GM12878 (cell line): ENCODE measurements around the gene LRRC45. TPM values are rescaled to one million over a fixed set of nuclear protein-coding genes. Genes with fewer than 3 reads are reported as not detected.

Experiments
- ATAC-seq: fragments of 200-7000 bp; cut with Tn5 transposase; 3 replicates; pipeline ENCODE4 v1.9.1; 2020; ENCODE audit warnings: mild to moderate bottlenecking, moderate library complexity
- BruUV-seq: library from RNA; stranded (reverse); fragments of 400-500 nt; replicated peaks from 2 replicates; lab custom pipeline; 2021; lab: Mats Ljungman, UMichigan
- CTCF ChIA-PET: fragments of 300-600 bp; sonication (Branson Sonifier 250); formaldehyde crosslinking; extraction: SDS; loops from one replicate; lab custom pipeline; 2021; ENCODE audit warnings: inconsistent platforms; lab: Yijun Ruan, JAX
- POLR2A ChIA-PET: fragments of 350-600 bp; formaldehyde crosslinking; extraction: SDS; loops from one replicate; lab custom pipeline; 2021; ENCODE audit warnings: inconsistent platforms; lab: Charles Lee
- RAD21 ChIA-PET: fragments of 300-600 bp; sonication (Branson Sonifier 250); formaldehyde crosslinking; loops from one replicate; lab custom pipeline; 2023; ENCODE audit warnings: antibody characterized with exemption; ENCODE audit not compliant: unreplicated experiment; lab: Charles Lee
- SMC1A ChIA-PET: fragments of 300-600 bp; sonication (Branson Sonifier 250); formaldehyde crosslinking; loops from one replicate; lab custom pipeline; 2023; ENCODE audit not compliant: unreplicated experiment, uncharacterized antibody; lab: Charles Lee
- DNase-seq: peaks from one replicate; pipeline ENCODE4 v3.0.0-alpha.2; 2011; ENCODE audit warnings: low read depth, low spot score
- FAIRE-seq: peaks from 3 replicates; lab custom pipeline; 2011; peaks lifted over from hg19 to GRCh38; lab: Jason Lieb, UNC
- H2AFZ ChIP-seq: 2 replicates; pipeline ENCODE4 v1.6.0; 2011; ENCODE audit warnings: low read depth, low read length, control low read depth; ENCODE audit not compliant: control insufficient read depth
- H3K27ac ChIP-seq: 2 replicates; pipeline ENCODE4 v1.5.1; 2011; ENCODE audit warnings: control low read depth; ENCODE audit not compliant: control insufficient read depth, insufficient read depth
- H3K27me3 ChIP-seq, 2 experiments: replicated peaks in 1 of 2; 2 replicates each; pipeline versions ENCODE4 v1.6.0 to v1.6.1; 2011; ENCODE audit warnings: low read length in 1 of 2; ENCODE audit not compliant: control insufficient read depth in 2 of 2, insufficient read depth in 2 of 2
- H3K36me3 ChIP-seq, 2 experiments: 2 replicates each; pipeline ENCODE4 v1.5.1; 2011; ENCODE audit warnings: low read length in 1 of 2; ENCODE audit not compliant: control insufficient read depth in 2 of 2, insufficient read depth in 2 of 2
- H3K4me1 ChIP-seq: 2 replicates; pipeline ENCODE4 v1.6.1; 2011; ENCODE audit warnings: mild to moderate bottlenecking, low read length, moderate library complexity, mixed read lengths; ENCODE audit not compliant: control insufficient read depth, insufficient read depth
- H3K4me2 ChIP-seq: 2 replicates; pipeline ENCODE4 v1.6.0; 2011; ENCODE audit warnings: control low read depth; ENCODE audit not compliant: control insufficient read depth, insufficient read depth
- H3K4me3 ChIP-seq: fragments of 200-600 bp; sonication (generic); 2 replicates; pipeline ENCODE4 v1.5.1; 2016
- H3K79me2 ChIP-seq: 2 replicates; pipeline ENCODE4 v1.6.0; 2011; ENCODE audit warnings: low read length; ENCODE audit not compliant: control insufficient read depth, insufficient read depth
- H3K9ac ChIP-seq: 2 replicates; pipeline ENCODE4 v1.8.0; 2011; ENCODE audit warnings: low read length, control low read depth, mixed read lengths; ENCODE audit not compliant: control insufficient read depth, insufficient read depth
- H3K9me3 ChIP-seq: replicated peaks from 3 replicates; pipeline ENCODE4 v1.5.1; 2011; ENCODE audit warnings: mild to moderate bottlenecking, low read length; ENCODE audit not compliant: control insufficient read depth, insufficient read depth
- H4K20me1 ChIP-seq: 2 replicates; pipeline ENCODE4 v1.6.0; 2011; ENCODE audit not compliant: control insufficient read depth, insufficient read depth
- BMI1 ChIP-seq: fragments of 450-650 bp; IDR thresholded peaks from 2 replicates; pipeline ENCODE4 v1.6.1; 2016; ENCODE audit warnings: mild to moderate bottlenecking, moderate library complexity, borderline replicate concordance
- HDGF ChIP-seq: fragments of 450-650 bp; IDR thresholded peaks from 2 replicates; pipeline ENCODE4 v1.6.1; 2016; ENCODE audit warnings: antibody characterized with exemption
- MTA3 ChIP-seq: IDR thresholded peaks from 2 replicates; pipeline ENCODE4 v1.6.1; 2012; ENCODE audit warnings: low read length, inconsistent platforms, borderline replicate concordance
- MYB ChIP-seq: fragments of 150-350 bp; IDR thresholded peaks from 2 replicates; pipeline ENCODE4 v1.6.1; 2014; ENCODE audit warnings: mild to moderate bottlenecking, low read depth, low read length, borderline replicate concordance
- POLR2A ChIP-seq: IDR thresholded peaks from 2 replicates; pipeline ENCODE4 v1.6.1; 2011; ENCODE audit warnings: low read depth, mild to moderate bottlenecking, low read length
- SUPT20H ChIP-seq: IDR thresholded peaks from 2 replicates; pipeline ENCODE4 v1.6.1; 2011; ENCODE audit warnings: low read depth, mild to moderate bottlenecking, low read length, moderate library complexity, borderline replicate concordance; ENCODE audit not compliant: control insufficient read depth
- WGBS: methylation state at CpG from one replicate; pipeline ENCODE4 v1.1.6; 2016; ENCODE audit warnings: low lambda C conversion rate; ENCODE audit not compliant: insufficient replicate concordance, insufficient coverage; ENCODE audit errors: missing lambda C conversion rate; 5-methylcytosine and 5-hydroxymethylcytosine counted together
- in situ Hi-C: fragments of 300-500 bp; cut with MboI; formaldehyde crosslinking; loops from 9 replicates; pipeline ENCODE4 v1.14.3; 2018; ENCODE audit warnings: mixed read lengths
- intact Hi-C: fragments of 100-400 bp; cut with micrococcal nuclease; formaldehyde crosslinking; loops from one replicate; pipeline ENCODE4 v1.14.2; 2022; ENCODE audit not compliant: unreplicated experiment
- polyA plus RNA-seq, 11 experiments: library from polyadenylated mRNA; depleted of rRNA in 4 of 11; unstranded in 6 of 11; stranded (reverse) in 5 of 11; fragments of >200 nt; fragmentation: Nextera tagmentation in 4 of 11; fragmentation: Illumina TruSeq in 1 of 11; extraction: Ambion mirVana in 4 of 11; extraction: Trizol in 1 of 11; gene quantifications; 1 replicate in 1 of 11; 2 replicates in 10 of 11; pipeline versions ENCODE4 v1.2.1 to v1.2.3, GENCODE V29; 2011 to 2016; ENCODE audit warnings: inconsistent platforms in 2 of 11, missing spikeins in 2 of 11, low read depth in 1 of 11
- total RNA-seq, 4 experiments: library from RNA; depleted of rRNA in 3 of 4; stranded (reverse); fragments of >200 nt in 3 of 4; fragmentation: Illumina TruSeq in 1 of 4; extraction: Trizol in 1 of 4; gene quantifications; 2 replicates each; pipeline versions ENCODE4 v1.2.1 to v1.2.3, GENCODE V29; 2013 to 2021

LRRC45 gene
- total and polyA plus RNA-seq, 10 of the 15 experiments (the other 5 are each of a cell fraction or from before 2014, with no cell fraction given) = 0.03 to 27.7 (median 10.4) TPM

GRCh38 chr17:82009413-82009812 is 13.7 kb upstream of the LRRC45 start:
- Histone ChIP-seq H3K4me2 (no peak overlapping the region), H3K27ac (no peak overlapping the region), H3K27me3 (no peaks in the 10 kb centered on the region), H3K4me1 (no peaks in the 10 kb centered on the region), H3K9me3 (no peaks in the 10 kb centered on the region), H3K36me3 (no peaks in the 10 kb centered on the region), H3K79me2 (no peaks in the 10 kb centered on the region), H4K20me1 (no peaks in the 10 kb centered on the region), H3K4me3 (no peak overlapping the region), H2AFZ (no peak overlapping the region), H3K9ac (no peak overlapping the region)
- ATAC-seq (no peak), DNase-seq (no peak), FAIRE-seq (no peak)
- 73% methylated on average over 13 of the region's 15 CpGs for WGBS
- POLR2A ChIA-PET = no interaction called here
- SMC1A ChIA-PET = no interaction called here
- CTCF ChIA-PET = interaction anchor here (0.8 kb wide), 1 partner anchor 11 kb away, joined by 4 read pairs; no protein-coding TSS in a partner anchor
- no TSS peak for BruUV-seq
- RAD21 ChIA-PET = no interaction called here
- TF ChIP-seq MTA3 = no peak
- no peak for TF ChIP-seq BMI1
- no peak for TF ChIP-seq HDGF
- TF ChIP-seq SUPT20H = no peak
- in situ Hi-C loops (no loop called here), intact Hi-C loops (no loop called here)

- ChIA-PET RAD21 (no interaction called here), CTCF (no interaction called here)
- no peak for FAIRE-seq
Measured at GRCh38 chr17:82010575-82011525, 12.3 kb upstream of the LRRC45 start.

More at GRCh38 chr17:82010575-82011525, 12.3 kb upstream of the LRRC45 start:
- ATAC-seq = no peak
- ChIA-PET SMC1A (no interaction called here), POLR2A (interaction anchor here (0.6 kb wide), 1 partner anchor 242 kb away, joined by 4 read pairs; no protein-coding TSS in a partner anchor)
- H3K4me3 ChIP-seq = no peak overlapping the region
- intact Hi-C loops (no loop called here), in situ Hi-C loops (no loop called here)
- H2AFZ ChIP-seq = no peak overlapping the region
- H4K20me1 ChIP-seq = no peaks in the 10 kb centered on the region
- H3K9me3 ChIP-seq = no peaks in the 10 kb centered on the region
- H3K27me3 ChIP-seq = no peaks in the 10 kb centered on the region
- BruUV-seq = no TSS peak
- no peak overlapping the region for H3K9ac ChIP-seq
- DNase-seq = no peak
- TF ChIP-seq POLR2A (peak; percentile 51; the same call in 1 of the 2 replicates), MYB (no peak)
- no peaks in the 10 kb centered on the region for H3K79me2 ChIP-seq
- no peak overlapping the region for H3K4me2 ChIP-seq
- H3K27ac ChIP-seq = no peak overlapping the region
- no peaks in the 10 kb centered on the region for H3K4me1 ChIP-seq
- WGBS = 87% methylated on average over 35 of the region's 39 CpGs
- H3K36me3 ChIP-seq = no peaks in the 10 kb centered on the region
